Forelimb muscle (tissue), 1 donor: ENCODE data around the gene CPXM1. TPM values are rescaled to one million over a fixed set of nuclear protein-coding genes. Genes with fewer than 3 reads are reported as not detected.
"Not testable (repeated sequence)": the region's sequence is repeated elsewhere in the genome, so short reads cannot be mapped to it uniquely, and the experiment has no call there.

Experiments
- DNase-seq: peaks from one replicate; pipeline ENCODE4 v3.0.0-alpha.2; 2013; ENCODE audit warnings: low read depth
- polyA plus RNA-seq: library from polyadenylated mRNA; unstranded; fragments of 120-200 nt; gene quantifications from one replicate; pipeline ENCODE4 v1.2.1, GENCODE V29; 2013; ENCODE audit not compliant: insufficient read length

The CPXM1 gene
- polyA plus RNA-seq, 1 donor, result 31.6 TPM

- DNase-seq, result no peak
These were observed 880 bp upstream of the CPXM1 start for GRCh38 chr20:2801286-2801728.

GRCh38 chr20:2799688-2800520, 523 bp downstream of the CPXM1 start:
- no peak for DNase-seq

GRCh38 chr20:2799271-2799670, 1.2 kb downstream of the CPXM1 start:
- DNase-seq, result no peak

- no peak for DNase-seq
These were observed 1.6 kb downstream of the CPXM1 start for GRCh38 chr20:2798814-2799213.

DNA sequence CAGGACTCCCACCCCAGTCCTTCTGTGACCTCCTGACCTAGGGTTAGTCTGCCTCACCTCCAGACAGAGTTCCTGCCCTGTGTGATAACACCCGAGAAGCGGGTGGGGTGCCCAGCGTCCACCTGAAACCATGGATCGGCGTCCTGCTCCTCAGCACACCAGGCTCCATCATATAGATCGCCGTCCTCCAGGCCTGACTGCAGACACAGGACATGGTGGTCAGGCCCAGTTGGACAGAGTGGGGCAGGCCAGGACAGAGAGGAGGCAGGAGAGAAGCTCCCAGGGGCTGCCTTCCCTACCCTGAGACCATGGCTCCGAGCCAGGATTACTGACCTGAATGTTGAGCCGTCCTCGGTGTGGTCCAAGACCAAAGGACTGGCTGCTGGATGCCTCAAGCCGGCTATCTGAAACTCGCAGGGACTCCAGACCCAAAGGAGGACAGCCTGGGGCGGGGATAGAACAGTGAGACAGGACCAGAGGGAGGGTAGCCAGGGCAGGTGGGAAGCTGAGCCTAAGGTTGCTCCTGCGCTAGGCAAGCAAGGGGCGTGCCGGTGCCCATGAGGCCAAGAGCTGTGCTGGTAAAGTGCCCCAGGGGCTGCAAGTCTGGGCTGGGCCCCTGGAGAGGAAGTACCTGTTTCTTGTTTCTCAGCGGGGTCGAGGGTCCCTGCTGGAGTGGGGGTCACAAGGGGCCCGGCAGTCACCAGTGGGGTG, 2.2 kb downstream of the CPXM1 start:
- DNase-seq, result no peak

DNA sequence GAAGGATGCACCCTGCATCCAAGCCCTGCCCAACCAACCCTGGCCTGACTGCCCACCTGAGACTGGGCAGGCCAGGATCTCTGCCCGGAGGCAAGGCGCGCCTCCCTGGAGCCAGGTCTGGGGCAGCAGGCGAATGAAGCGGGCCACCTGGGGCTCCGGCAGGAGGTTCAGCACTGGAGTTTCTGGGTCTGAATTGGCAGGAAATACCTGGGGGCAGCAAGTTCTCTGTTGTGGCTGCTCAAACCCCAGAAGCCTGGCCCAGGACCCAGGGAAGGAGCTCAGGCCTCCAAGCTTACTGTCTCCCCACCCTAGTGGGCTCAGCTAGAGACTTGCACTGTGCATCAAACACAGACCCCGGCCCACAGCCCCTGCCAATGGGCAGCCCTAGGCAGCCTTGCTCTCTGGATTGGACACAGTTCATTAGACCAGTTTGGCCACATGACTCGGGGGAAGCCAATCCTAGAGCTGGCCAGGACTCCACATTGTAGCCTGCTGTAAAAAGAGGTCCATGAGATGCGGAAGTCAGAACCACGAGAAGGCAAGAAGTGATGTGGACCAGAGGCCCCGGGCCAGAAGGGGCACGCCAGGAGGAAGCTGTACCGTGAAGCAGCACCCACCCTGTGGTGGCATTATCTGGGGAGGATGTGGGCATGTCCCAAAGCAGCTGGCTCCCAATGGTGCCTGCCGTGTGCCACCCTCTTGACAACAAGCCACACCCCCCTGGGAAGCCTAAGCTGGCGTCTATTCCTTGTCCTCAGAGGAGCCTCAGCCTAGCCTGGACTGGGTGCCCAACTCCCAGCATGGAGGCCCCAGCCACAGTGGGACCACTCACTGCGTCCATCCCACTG, 3.1 kb downstream of the CPXM1 start:
- DNase-seq, result no peak

DNA sequence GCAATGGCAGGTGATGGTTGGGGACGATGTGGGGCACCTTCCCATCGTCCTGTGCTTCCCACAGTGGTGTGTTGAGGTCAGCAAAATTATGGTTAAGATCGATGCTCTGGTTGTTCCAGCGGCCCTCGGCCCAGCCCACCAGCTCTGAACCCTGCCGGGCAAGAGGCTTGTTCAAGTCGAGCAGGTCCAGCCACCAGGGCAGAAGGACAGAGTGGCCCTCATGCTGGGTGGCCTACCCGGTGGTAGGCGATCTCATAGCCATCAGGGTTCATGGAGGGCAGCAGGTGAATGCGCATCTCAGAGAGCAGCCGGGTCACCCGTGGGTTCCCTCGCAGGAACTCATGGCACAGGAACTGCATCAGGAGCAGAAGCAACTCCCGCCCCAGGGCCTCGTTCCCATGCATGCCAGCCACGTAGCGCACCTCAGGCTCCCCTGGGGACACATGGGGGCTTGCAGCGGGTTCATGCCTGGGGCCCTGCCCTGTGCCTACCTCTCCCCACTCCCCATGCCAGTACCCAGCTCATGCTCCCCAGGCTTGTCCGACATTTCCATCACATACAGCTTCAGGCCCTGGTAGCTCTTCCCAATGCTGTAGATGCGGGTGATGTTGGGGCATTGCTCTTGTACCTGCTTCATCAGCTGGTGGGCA, 4.3 kb downstream of the CPXM1 start:
- no peak for DNase-seq

GRCh38 chr20:2795451-2795850, 5.0 kb downstream of the CPXM1 start:
- DNase-seq, result no peak

- no peak for DNase-seq
These were observed 5.5 kb downstream of the CPXM1 start for GRCh38 chr20:2794866-2795447.

DNA sequence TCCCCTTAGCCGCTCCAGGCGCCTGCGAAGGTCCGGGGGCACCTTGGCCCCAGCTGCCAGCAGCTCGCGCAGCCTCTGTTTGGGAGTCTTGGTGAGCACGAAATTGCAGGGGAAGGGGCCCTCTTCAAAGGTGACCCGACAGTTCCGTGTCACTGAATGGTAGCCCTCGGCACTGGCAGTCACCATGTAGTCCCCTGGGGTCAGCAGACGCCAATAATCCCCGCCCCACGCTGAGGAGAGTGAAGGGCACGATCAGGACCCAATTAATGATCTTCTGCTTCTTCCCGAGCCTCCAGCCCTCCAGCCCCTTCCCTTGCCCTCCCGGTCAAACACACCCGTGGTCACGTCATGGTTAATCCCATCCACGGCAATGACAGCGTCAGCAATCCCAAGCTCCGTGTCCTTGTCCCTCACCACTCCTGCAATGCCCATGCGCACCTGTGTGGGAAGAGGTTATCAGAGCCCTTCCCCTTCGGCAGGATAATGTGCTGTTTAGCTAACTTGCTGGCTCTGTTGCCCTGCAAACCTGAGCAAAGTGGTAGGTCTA, 6.2 kb downstream of the CPXM1 start:
- no peak for DNase-seq

GRCh38 chr20:2793471-2793870, 7.0 kb downstream of the CPXM1 start:
- no peak for DNase-seq

- no peak for DNase-seq
These were observed 16.4 kb downstream of the CPXM1 start for GRCh38 chr20:2783908-2784566.

- no peak for DNase-seq
These were observed 19.5 kb downstream of the CPXM1 start for GRCh38 chr20:2780948-2781347.

DNA sequence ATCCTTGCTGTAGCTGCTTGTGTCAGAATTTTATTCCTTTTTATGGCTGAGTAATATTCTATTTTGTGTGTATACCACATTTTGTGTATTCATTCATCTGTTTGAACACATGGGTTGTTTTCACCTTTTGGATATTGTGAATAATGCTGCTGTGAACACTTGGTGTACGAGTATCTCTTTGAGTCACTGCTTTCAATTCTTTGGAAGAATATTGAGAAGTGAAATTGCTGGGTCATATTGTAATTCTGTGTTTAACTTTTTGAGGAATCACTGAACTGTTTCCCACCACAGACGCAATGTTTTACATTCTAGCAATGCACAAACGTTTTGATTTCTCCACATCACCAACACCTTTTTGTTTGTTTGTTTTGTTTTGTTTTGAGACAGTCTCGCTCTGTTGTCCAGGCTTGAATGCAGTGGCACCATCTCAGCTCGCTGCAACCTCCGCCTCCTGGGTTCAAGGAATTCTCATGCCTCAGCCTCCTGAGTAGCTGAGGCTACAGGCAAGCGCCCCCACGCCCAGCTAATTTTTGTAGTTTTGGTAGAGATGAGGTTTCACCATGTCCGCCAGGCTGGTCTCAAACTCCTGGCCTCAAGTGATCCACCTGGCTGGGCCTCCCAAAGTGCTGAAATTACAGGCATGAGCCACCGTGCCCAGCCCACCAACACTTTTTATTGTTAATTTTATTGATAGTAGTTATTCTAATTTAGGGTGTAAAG, 21.7 kb downstream of the CPXM1 start:
- no peak for DNase-seq

- DNase-seq, result no peak
These were observed 25.3 kb downstream of the CPXM1 start for GRCh38 chr20:2775139-2775538.

DNA sequence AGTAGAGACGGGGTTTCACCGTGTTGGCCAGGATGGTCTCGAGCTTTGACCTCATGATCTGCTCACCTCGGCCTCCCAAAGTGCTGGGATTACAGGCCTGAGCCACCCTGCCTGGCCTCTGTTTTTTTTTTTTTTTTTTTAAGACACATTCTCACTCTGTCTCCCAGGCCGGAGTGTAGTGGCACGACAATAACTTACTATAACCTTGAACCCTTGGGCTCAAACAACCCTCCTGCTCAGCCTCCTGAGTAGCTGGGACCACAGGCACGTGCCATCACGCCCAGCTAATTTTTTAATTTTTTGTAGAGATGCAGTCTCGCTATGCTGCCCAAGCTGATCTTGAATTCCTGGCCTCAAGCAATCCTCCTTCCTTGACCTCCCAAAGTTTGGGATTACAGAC, 26.6 kb downstream of the CPXM1 start:
- no peak for DNase-seq

DNA sequence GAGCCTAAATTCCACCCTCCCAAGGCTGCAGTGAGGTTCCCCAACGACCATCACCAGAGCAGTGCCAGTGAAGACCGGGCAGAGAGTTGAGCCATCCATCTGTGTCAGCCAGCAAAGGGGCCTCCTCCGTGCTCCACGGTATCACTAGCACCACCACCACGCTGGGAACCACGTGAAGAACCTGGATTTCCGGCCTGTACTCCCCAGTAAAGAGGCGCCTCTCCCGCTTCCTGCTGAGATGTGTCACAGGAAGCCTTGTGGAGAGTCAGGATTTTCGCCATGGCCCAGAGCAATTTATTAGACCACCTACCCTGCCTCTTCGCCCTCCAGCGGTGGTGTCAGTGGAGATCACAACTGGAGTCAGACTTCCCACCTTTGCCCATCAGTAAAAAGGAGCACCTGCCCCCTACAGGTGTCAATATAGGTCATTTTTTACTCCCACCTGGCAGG, 28.8 kb downstream of the CPXM1 start:
- DNase-seq, result no peak

GRCh38 chr20:2770091-2770490, 30.3 kb downstream of the CPXM1 start:
- not testable (repeated sequence) for DNase-seq

DNA sequence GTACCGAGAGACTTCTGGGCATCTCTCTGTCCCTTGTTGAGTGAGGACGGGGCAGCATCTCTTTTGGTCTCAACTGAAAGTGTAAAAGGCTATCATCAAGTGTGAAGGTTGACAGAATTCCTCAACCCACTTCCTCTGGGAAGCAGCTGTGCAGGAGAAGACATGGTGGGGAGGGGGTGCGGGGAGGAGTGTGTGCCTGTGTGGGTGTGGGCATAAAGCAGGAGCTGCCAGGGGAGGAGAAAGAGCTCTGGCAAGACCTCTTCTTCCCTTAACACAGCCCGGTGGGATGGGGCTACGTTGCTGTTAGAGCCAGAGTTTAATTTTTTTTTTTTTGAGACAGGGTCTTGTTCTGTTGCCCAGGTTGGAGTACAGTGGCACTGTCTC, 31.8 kb downstream of the CPXM1 start:
- no peak for DNase-seq
